ENCODE data around the gene SBNO1. TPM values are rescaled to one million over a fixed set of nuclear protein-coding genes. Genes with fewer than 3 reads are reported as not detected.

SBNO1 gene
- total RNA-seq, 1 donor from 2014 or later, result 27.1 TPM

Other genes starting within 250 kb of the SBNO1 start
- 25.9 TPM for gene PITPNM2, start 213.8 kb downstream of the SBNO1 start, total RNA-seq
- gene MPHOSPH9, start 131.7 kb downstream of the SBNO1 start, total RNA-seq, result 20.3 TPM
- gene MTRFR, start 131.4 kb downstream of the SBNO1 start, total RNA-seq, result 13.3 TPM
- 89.9 TPM for gene CDK2AP1, start 93.0 kb downstream of the SBNO1 start, total RNA-seq
- 38.8 TPM for gene KMT5A, start 19.3 kb upstream of the SBNO1 start, total RNA-seq
- 15.1 TPM for gene RILPL2, start 71.8 kb upstream of the SBNO1 start, total RNA-seq
- 20.4 TPM for gene SNRNP35, start 93.3 kb upstream of the SBNO1 start, total RNA-seq
- gene RILPL1, start 168.9 kb upstream of the SBNO1 start, total RNA-seq, result 17.9 TPM
- 200 TPM for gene TMED2, start 219.7 kb upstream of the SBNO1 start, total RNA-seq
- gene DDX55, start 237.3 kb upstream of the SBNO1 start, total RNA-seq, result 20.2 TPM

Measured in upper lobe of right lung (tissue), 1 donor.